AG09319 (cell line): ENCODE results near the gene ZNF528.

Experiments used
- DNase-seq: peaks from one replicate; pipeline ENCODE4 v3.0.0-alpha.2; 2010; ENCODE audit warnings: low read depth; ENCODE audit errors: extremely low read depth
- CTCF ChIP-seq: IDR thresholded peaks from 2 replicates; pipeline ENCODE4 v1.5.1; 2011; ENCODE audit warnings: low read depth, mild to moderate bottlenecking, inconsistent platforms, low read length, moderate library complexity

The ZNF528 gene

DNA sequence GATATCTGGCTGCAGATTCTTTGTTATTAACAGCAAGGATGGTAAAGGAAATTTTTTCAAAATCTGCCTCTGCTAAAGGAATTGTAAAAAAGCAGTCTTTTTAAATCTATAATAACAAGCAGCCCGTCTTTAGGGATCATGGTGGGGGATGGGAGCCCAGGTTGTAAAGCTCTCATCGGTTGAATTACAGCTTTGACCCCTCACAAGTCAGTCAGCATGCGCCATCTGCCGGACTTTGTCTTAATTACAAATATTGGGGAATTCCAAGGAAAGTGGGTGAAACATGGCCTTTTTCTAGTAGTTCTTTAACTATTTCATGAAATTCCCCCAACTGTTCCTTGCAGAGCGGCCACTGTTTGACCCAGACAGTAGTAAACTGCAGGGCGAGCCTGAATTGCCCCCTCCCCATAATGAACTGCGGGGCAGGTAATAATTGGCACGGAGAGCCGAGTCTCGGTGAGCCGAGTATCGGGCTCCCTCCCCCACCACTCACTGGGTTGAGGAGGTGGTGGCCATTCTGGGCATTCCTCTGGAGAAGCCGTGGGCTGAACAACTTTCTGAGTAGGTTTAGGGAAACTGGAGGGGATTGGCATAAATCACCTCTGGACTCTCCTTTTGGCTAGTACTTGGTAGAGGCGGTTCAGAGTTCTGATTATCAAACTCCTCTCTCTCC is 67.3 kb downstream of the ZNF528 start:
- TF ChIP-seq CTCF: no peak
- DNase-seq: no peak
